ENCODE results near the gene SLC2A4RG.

SLC2A4RG gene

GRCh38 chr20:63741676-63742380, 2.3 kb downstream of the SLC2A4RG start:
- no peak for DNase-seq

GRCh38 chr20:63742381-63743024, 2.9 kb downstream of the SLC2A4RG start:
- no peak for DNase-seq

- no peak for DNase-seq
Measured at GRCh38 chr20:63743210-63743970, 3.8 kb downstream of the SLC2A4RG start.

GRCh38 chr20:63744158-63744557, 4.6 kb downstream of the SLC2A4RG start:
- DNase-seq: no peak

- DNase-seq: no peak
Measured at GRCh38 chr20:63744574-63745423, 5.2 kb downstream of the SLC2A4RG start.

- no peak for DNase-seq
Measured at GRCh38 chr20:63745424-63745805, 5.8 kb downstream of the SLC2A4RG start.

- DNase-seq: no peak
Measured at GRCh38 chr20:63745961-63746731, 6.6 kb downstream of the SLC2A4RG start.

GRCh38 chr20:63746751-63747315, 7.3 kb downstream of the SLC2A4RG start:
- no peak for DNase-seq

- DNase-seq: no peak
Measured at GRCh38 chr20:63747622-63748069, 8.1 kb downstream of the SLC2A4RG start.

- DNase-seq: no peak
Measured at GRCh38 chr20:63748070-63748933, 8.7 kb downstream of the SLC2A4RG start.

- no peak for DNase-seq
Measured at GRCh38 chr20:63748934-63749270, 9.3 kb downstream of the SLC2A4RG start.

- no peak for DNase-seq
Measured at GRCh38 chr20:63749597-63750508, 10.3 kb downstream of the SLC2A4RG start.

- DNase-seq: no peak
Measured at GRCh38 chr20:63750807-63751470, 11.4 kb downstream of the SLC2A4RG start.

GRCh38 chr20:63751471-63752271, 12.1 kb downstream of the SLC2A4RG start:
- DNase-seq: no peak

GRCh38 chr20:63752411-63753101, 13.0 kb downstream of the SLC2A4RG start:
- no peak for DNase-seq

GRCh38 chr20:63753381-63753780, 13.8 kb downstream of the SLC2A4RG start:
- DNase-seq: no peak

- DNase-seq: no peak
Measured at GRCh38 chr20:63754008-63754407, 14.4 kb downstream of the SLC2A4RG start.

Measured in fibroblast of skin of scalp (primary cell).